HG02884 (cell line): ENCODE measurements around the gene SOX4.

Source experiments
- ATAC-seq: cut with Tn5 transposase; IDR thresholded peaks from one replicate; pipeline ENCODE4 v1.9.1; 2021; ENCODE audit warnings: mild to moderate bottlenecking, moderate library complexity; ENCODE audit not compliant: unreplicated experiment

The SOX4 gene

DNA sequence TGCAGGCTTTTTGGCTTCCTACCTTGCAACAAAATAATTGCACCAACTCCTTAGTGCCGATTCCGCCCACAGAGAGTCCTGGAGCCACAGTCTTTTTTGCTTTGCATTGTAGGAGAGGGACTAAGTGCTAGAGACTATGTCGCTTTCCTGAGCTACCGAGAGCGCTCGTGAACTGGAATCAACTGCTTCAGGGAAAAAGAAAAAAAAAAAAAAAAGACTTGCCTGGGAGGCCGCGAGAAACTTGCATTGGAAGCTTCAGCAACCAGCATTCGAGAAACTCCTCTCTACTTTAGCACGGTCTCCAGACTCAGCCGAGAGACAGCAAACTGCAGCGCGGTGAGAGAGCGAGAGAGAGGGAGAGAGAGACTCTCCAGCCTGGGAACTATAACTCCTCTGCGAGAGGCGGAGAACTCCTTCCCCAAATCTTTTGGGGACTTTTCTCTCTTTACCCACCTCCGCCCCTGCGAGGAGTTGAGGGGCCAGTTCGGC is 420 bp downstream of the SOX4 start:
- ATAC-seq, result peak; percentile 25

DNA sequence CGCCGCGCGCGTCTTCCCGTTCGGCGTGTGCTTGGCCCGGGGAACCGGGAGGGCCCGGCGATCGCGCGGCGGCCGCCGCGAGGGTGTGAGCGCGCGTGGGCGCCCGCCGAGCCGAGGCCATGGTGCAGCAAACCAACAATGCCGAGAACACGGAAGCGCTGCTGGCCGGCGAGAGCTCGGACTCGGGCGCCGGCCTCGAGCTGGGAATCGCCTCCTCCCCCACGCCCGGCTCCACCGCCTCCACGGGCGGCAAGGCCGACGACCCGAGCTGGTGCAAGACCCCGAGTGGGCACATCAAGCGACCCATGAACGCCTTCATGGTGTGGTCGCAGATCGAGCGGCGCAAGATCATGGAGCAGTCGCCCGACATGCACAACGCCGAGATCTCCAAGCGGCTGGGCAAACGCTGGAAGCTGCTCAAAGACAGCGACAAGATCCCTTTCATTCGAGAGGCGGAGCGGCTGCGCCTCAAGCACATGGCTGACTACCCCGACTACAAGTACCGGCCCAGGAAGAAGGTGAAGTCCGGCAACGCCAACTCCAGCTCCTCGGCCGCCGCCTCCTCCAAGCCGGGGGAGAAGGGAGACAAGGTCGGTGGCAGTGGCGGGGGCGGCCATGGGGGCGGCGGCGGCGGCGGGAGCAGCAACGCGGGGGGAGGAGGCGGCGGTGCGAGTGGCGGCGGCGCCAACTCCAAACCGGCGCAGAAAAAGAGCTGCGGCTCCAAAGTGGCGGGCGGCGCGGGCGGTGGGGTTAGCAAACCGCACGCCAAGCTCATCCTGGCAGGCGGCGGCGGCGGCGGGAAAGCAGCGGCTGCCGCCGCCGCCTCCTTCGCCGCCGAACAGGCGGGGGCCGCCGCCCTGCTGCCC is 1.1 kb downstream of the SOX4 start:
- peak; percentile 22 for ATAC-seq

DNA sequence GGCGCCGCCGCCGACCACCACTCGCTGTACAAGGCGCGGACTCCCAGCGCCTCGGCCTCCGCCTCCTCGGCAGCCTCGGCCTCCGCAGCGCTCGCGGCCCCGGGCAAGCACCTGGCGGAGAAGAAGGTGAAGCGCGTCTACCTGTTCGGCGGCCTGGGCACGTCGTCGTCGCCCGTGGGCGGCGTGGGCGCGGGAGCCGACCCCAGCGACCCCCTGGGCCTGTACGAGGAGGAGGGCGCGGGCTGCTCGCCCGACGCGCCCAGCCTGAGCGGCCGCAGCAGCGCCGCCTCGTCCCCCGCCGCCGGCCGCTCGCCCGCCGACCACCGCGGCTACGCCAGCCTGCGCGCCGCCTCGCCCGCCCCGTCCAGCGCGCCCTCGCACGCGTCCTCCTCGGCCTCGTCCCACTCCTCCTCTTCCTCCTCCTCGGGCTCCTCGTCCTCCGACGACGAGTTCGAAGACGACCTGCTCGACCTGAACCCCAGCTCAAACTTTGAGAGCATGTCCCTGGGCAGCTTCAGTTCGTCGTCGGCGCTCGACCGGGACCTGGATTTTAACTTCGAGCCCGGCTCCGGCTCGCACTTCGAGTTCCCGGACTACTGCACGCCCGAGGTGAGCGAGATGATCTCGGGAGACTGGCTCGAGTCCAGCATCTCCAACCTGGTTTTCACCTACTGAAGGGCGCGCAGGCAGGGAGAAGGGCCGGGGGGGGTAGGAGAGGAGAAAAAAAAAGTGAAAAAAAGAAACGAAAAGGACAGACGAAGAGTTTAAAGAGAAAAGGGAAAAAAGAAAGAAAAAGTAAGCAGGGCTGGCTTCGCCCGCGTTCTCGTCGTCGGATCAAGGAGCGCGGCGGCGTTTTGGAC is 2.0 kb downstream of the SOX4 start:
- ATAC-seq, result peak; percentile 4

DNA sequence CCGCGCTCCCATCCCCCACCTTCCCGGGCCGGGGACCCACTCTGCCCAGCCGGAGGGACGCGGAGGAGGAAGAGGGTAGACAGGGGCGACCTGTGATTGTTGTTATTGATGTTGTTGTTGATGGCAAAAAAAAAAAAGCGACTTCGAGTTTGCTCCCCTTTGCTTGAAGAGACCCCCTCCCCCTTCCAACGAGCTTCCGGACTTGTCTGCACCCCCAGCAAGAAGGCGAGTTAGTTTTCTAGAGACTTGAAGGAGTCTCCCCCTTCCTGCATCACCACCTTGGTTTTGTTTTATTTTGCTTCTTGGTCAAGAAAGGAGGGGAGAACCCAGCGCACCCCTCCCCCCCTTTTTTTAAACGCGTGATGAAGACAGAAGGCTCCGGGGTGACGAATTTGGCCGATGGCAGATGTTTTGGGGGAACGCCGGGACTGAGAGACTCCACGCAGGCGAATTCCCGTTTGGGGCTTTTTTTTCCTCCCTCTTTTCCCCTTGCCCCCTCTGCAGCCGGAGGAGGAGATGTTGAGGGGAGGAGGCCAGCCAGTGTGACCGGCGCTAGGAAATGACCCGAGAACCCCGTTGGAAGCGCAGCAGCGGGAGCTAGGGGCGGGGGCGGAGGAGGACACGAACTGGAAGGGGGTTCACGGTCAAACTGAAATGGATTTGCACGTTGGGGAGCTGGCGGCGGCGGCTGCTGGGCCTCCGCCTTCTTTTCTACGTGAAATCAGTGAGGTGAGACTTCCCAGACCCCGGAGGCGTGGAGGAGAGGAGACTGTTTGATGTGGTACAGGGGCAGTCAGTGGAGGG is 2.8 kb downstream of the SOX4 start:
- ATAC-seq, result no peak

DNA sequence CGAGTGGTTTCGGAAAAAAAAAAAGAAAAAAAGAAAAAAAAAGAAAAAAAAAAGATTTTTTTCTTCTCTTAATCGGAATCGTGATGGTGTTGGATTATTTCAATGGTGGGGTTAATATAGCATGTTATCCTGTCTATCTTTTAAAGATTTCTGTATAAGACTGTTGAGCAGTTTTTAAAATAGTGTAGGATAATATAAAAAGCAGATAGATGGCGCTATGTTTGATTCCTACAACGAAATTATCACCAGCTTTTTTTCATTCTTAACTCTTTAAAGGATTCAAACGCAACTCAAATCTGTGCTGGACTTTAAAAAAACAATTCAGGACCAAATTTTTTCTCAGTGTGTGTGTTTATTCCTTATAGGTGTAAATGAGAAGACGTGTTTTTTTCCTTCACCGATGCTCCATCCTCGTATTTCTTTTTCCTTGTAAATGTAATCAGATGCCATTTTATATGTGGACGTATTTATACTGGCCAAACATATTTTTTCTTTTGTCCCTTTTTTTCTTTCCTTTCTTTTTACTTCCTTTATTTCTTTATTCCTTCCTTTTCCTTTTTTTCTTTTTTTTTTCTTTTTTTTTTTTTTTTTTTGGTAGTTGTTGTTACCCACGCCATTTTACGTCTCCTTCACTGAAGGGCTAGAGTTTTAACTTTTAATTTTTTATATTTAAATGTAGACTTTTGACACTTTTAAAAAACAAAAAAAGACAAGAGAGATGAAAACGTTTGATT is 3.6 kb downstream of the SOX4 start:
- ATAC-seq, result no peak

DNA sequence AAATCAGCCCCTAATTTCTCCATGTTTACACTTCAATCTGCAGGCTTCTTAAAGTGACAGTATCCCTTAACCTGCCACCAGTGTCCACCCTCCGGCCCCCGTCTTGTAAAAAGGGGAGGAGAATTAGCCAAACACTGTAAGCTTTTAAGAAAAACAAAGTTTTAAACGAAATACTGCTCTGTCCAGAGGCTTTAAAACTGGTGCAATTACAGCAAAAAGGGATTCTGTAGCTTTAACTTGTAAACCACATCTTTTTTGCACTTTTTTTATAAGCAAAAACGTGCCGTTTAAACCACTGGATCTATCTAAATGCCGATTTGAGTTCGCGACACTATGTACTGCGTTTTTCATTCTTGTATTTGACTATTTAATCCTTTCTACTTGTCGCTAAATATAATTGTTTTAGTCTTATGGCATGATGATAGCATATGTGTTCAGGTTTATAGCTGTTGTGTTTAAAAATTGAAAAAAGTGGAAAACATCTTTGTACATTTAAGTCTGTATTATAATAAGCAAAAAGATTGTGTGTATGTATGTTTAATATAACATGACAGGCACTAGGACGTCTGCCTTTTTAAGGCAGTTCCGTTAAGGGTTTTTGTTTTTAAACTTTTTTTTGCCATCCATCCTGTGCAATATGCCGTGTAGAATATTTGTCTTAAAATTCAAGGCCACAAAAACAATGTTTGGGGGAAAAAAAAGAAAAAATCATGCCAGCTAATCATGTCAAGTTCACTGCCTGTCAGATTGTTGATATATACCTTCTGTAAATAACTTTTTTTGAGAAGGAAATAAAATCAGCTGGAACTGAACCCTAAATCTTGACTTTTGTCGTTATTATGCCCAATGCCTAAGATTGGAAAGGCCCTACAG is 4.5 kb downstream of the SOX4 start:
- no peak for ATAC-seq

DNA sequence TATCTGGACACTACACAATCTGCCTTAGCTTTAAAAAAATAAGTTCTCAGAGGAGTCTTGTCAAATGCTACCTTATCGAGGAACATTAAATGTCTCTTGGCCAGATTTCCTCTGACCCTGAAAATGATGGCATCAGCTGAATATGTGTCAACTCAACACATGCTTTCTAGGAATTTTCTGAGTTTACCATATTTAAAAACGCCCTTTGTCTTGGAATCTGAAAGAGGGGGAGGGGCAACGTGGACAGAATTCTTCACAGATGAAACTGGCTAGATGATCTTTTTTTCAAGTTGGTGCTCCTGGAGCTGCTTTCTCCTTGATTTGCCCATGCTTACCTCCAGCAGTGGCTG is 5.1 kb downstream of the SOX4 start:
- ATAC-seq, result no peak

DNA sequence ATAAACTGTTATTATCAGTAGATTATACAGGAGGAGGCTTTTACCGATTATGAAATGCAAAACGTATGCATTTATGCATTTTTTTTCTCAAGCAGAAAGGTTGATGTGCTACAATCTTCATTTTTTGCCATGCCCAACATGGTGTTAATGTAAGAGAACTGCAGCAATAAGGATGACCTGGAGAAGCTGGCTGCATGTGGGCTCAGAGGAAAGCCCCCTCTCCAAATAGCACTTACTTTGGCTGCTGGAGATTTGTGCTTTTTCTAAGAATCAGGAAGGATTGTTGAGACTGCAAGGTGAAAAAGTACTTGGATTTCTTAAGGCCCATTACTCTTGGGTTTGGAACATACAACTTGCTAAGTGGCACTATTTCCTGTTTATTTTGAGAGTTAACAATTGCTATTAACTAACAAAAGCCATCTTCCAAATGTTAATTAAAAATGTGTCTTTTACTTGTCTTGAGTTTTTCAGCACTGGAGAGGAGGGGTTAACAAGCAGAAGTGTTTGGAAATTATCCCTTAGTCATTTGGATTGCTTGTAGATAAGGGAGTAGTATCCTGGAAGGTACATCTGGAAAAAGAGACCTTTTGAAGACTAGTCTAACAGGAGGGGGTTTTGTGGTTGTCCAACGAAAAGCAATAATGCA is 5.6 kb downstream of the SOX4 start:
- no peak for ATAC-seq

DNA sequence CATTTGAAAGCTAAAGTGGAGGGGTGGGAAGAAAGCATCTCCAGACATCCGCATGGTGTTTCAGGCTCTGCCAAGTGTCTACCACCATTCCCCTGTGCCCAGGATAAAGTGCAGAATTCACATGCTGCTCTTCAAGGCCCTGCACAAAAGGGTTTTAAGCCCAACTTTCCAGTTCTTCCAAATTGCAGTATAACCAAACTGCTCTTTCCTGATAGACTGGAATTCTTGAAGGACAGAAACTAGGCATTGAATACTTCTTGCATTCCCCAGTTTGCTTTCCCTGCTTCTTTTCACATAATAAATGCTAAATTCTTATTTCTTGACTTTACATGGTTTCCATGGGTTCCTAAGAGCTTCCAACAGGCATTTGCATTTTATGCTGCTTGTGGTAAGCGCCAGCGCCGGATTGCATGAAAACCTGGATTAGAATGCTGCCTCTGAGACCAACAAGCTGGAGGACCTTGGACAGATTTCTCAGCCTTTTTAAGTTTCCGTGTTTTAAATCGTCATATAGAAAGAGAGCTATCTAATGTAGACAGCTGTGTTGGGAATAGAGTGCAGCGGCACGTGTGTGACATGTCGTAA is 7.9 kb downstream of the SOX4 start:
- no peak for ATAC-seq

DNA sequence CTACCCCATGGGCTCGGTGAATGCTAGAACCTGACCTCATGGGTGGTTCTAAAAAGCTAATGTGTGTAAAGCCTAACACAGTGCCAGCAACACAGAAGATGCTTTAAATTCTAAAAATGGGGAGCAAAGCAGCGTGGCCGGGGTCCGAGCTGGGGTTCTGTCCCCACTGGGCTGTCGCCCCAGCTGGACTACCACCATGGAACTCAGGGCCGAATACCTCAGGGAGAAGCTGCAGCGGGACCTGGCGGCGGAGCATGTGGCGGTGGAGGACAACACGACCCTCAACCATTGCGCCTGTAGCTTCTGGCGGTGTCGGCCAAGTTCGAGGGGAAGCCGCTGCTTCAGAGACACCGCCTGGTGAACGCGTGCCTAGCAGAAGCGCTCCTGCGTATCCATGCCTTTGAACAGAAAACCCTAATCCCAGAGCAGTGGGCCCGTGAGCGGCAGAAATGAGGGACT is 8.4 kb downstream of the SOX4 start:
- ATAC-seq, result no peak

DNA sequence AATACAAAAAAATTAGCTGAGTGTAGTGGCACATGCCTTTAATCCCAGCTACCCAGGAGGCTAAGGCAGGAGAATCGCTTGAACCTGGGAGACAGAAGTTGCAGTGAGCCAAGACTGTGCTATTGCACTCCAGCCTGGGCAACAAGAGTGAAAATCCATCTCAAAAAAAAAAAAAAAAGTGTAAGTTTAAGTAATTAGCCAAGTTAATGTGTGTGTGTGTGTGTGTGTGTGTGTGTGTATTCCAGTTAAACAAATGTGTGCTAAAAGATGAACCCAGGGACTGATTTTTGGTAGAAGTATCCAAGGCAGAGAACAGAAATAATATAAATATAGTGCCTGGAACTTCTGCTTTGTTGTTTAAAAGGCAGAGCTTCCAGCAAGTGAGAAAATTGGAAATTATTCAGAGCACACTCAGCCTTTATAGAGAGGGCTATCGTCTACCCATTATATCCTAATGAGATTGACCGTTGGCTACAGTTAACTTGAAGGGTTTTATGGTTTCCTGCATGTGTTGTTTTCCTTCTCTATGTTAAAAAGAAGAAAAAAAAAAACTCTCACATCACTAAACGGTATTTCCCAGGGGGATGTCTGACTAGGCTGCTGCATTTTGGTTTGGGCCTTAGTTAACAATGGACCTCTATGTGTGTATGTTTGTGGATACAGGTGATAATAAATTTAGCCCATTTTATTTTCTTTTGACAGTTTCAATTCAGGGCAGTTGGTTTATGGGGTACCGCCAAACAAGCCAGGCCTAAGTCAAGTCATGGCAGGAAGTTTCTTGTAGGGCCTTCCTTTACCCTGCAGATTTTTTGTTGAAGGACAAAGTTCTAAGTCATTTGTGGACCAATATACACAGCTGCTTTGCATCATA is 9.8 kb downstream of the SOX4 start:
- no peak for ATAC-seq

DNA sequence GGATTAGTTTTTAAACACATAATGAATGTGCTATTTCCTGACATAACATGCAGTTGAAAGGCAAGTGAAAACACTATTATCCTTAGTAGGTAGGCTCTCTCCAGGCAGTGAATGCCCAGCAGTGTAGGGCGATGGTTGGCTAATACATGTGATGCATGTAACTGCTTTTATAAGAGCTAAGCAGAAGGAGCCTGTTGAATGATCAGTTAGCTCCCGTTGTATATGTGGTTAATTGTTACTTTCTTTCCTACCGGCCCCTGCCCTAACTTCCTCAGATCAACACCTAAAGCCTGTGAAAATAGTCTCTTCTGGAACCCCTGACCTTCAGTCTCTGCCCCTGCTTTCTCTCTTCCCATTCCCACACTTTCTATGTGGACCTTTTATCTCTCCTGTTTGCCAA is 10.5 kb downstream of the SOX4 start:
- no peak for ATAC-seq

DNA sequence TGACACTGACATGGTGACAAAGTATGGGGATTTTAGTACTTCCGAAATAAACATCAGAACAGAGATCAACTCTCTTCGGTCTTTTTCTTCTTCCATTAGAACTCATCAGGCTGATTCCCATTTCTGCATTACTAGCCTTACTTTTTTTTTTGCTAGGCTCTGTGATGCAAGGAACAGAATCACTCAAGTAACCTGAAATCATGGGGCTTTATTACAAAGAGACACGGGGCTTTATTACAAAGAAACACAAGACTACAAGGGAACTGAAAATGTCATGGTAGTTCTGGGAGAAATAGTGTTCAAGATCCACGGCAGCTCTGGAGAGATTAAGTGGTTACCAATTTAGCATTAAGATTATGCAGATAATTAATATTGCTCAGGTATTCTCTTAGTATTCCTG is 11.6 kb downstream of the SOX4 start:
- ATAC-seq, result no peak

DNA sequence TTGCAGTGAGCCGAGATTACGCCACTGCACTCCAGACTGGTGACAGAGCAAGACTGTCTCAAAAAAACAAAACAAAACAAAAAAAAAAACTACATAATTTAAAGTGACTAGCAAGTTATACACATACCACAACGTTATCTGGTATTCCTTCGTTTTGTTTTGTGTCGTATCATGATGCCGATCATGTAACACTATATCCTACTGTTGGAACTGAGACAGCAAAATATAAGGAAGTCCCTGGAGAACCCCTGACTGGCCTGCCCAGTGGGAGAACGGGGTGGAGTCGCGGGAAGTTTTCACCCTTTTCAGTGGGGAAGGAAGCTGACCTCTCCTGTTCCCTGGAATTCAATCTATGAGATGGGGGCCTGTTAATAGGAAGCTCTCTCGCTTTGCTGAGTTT is 15.1 kb downstream of the SOX4 start:
- ATAC-seq, result no peak

DNA sequence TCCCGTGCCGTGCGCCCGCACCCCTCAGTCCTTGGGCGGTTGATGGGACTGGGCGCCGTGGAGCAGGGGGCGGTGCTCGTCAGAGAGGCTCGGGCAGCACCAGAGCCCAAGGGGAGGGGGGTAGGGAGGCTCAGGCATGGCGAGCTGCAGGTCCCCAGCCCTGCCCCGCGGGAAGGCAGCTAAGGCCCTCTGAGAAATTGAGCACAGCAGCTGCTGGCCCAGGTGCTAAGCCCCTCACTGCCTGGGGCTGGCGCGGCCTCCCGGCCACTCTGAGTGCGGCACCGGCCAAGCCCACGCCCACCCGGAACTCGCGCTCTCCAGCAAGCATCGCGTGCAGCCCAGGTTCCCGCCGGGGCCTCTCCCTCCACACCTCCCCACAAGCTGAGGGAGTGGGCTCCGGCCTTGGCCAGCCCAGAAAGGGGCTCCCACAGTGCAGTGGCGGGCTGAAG is 16.4 kb downstream of the SOX4 start:
- no peak for ATAC-seq

DNA sequence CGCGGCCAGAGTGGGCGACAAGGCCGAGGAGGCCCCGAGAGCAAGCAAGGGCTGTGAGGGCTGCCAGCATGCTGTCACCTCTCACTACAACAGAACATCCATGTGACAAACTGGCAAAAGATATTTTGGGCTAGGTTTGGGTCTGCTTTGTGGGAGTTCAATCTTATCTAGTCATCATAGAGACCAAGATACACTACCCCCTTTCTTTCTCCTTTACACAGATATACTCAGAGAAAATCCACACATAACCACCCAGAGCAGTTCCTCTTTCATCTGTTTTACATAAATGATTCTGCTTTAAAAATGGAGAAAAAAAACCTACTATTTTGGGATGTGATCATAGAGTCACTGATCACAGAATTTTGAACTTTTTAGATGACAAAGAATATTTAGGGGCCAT is 16.8 kb downstream of the SOX4 start:
- ATAC-seq, result peak; percentile 94

DNA sequence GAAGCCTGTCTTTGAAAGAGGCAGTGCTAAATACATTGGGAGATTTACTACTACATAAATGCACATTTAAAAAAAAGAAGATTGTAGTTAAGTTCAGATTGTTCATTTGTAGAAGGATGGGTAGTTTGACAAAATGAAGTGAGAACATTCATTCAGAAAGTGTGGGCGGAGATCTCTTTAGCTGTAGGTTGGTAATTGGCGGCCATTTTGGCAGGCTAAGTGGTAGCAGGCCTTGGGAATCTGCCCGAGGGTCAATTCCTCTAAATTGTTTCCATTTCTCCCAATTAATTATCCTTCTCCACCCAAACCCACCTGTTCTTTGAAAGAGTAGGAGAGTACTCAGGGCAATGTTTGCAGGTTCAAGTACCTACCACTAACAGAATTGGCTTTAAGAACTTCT is 17.9 kb downstream of the SOX4 start:
- no peak for ATAC-seq
